Stimulated activated CD4-positive, alpha-beta T cell treated with anti-CD3 and anti-CD28 coated beads, TNF-alpha, amount 100 ng/mL, for 24 hours (primary cell): ENCODE data around the gene SYDE2.
A peak's percentile ranks its signal among the peaks of the same experiment; 100 is the strongest.

Experiments used
- DNase-seq, 3 experiments: peaks; one replicate each; pipeline ENCODE4 v3.0.0-alpha.2; 2020; ENCODE audit warnings: low read depth in 3 of 3

SYDE2 gene

GRCh38 chr1:85128316-85128715 lies 72.5 kb downstream of the SYDE2 start:
- no peak for DNase-seq

GRCh38 chr1:85125891-85126290 lies 74.9 kb downstream of the SYDE2 start:
- DNase-seq: no peak

- DNase-seq: no peak
Observed at GRCh38 chr1:85124091-85124490, 76.7 kb downstream of the SYDE2 start.

- no peak for DNase-seq
Observed at GRCh38 chr1:85122169-85122568, 78.6 kb downstream of the SYDE2 start.

GRCh38 chr1:85121744-85122143 lies 79.1 kb downstream of the SYDE2 start:
- no peak for DNase-seq

GRCh38 chr1:85118751-85119150 lies 82.1 kb downstream of the SYDE2 start:
- no peak for DNase-seq

GRCh38 chr1:85116856-85117255 lies 84.0 kb downstream of the SYDE2 start:
- no peak for DNase-seq

- no peak for DNase-seq
Observed at GRCh38 chr1:85115933-85116332, 84.9 kb downstream of the SYDE2 start.

- no peak for DNase-seq
Observed at GRCh38 chr1:85111695-85112094, 89.1 kb downstream of the SYDE2 start.

GRCh38 chr1:85109475-85109874 lies 91.3 kb downstream of the SYDE2 start:
- DNase-seq: peak in 1 of 3 experiments; percentile 18
